ENCODE measurements around the gene FGF14. TPM values are rescaled to one million over a fixed set of nuclear protein-coding genes. Genes with fewer than 3 reads are reported as not detected.

Gene FGF14
- total RNA-seq, 1 experiment from 2014 or later, result 0.22 TPM

- H3K23me2 ChIP-seq (ENCODE audit: insufficient read length, low read depth, low read length, poor library complexity, severe bottlenecking), result no peaks in the 10 kb centered on the region
- no peaks in the 10 kb centered on the region for H3K36me3 Mint-ChIP-seq (ENCODE audit: insufficient read depth in 1 of 3, low read depth in 3 of 3)
- no peak overlapping the region for H2AK5ac ChIP-seq (ENCODE audit: insufficient read length, low read length)
- no peak overlapping the region for H4K5ac ChIP-seq (ENCODE audit: insufficient read length, low read depth, low read length)
- H3K9me3 ChIP-seq (ENCODE audit: control insufficient read depth, low read depth, low read length), result no peaks in the 10 kb centered on the region
- H3K4me1 ChIP-seq (ENCODE audit: insufficient read depth, low read length), result no peaks in the 10 kb centered on the region
- H3K79me2 ChIP-seq (ENCODE audit: insufficient read depth, low read length), result no peaks in the 10 kb centered on the region
- no peak overlapping the region for H3K56ac ChIP-seq (ENCODE audit: insufficient read length, low read depth, low read length)
- H3K18ac ChIP-seq (ENCODE audit: insufficient read length, low read depth, low read length), result no peak overlapping the region
- no peak overlapping the region for H2BK5ac ChIP-seq (ENCODE audit: insufficient read length, low read length)
- H4K20me1 ChIP-seq (ENCODE audit: control insufficient read depth, insufficient read depth, insufficient read length), result no peaks in the 10 kb centered on the region
- H4K91ac ChIP-seq (ENCODE audit: insufficient read length, low read depth, low read length), result no peak overlapping the region
- no peak overlapping the region for H3K14ac ChIP-seq (ENCODE audit: insufficient read depth, low read length)
- peaks cover 3% of the 10 kb centered on the region in 2 experiments; a peak in 2 of 4 replicates for H3K4me1 Mint-ChIP-seq
- no peak overlapping the region for H3K4ac ChIP-seq (ENCODE audit: low read depth, low read length)
- H2AFZ ChIP-seq (ENCODE audit: low read length), result no peak overlapping the region
- no peak overlapping the region for H3T11ph ChIP-seq (ENCODE audit: low read length)
- WGBS (ENCODE audit: extremely low coverage, insufficient read length, low lambda C conversion rate), result no CpG with 5 or more reads among the region's 7 CpGs
- H2BK12ac ChIP-seq (ENCODE audit: insufficient read length, low read depth, low read length), result no peak overlapping the region
- H3K4me3 Mint-ChIP-seq, result no peak overlapping the region
- no peak overlapping the region for H2BK20ac ChIP-seq (ENCODE audit: low read depth, low read length, poor library complexity, severe bottlenecking)
- no peaks in the 10 kb centered on the region for H3K27me3 ChIP-seq (ENCODE audit: insufficient read depth, low read length)
- no peak for TF ChIP-seq CTCF (conservative IDR thresholded peaks at IDR 0.05)
- H3K27ac ChIP-seq (ENCODE audit: insufficient read length, low read depth, low read length), result no peak overlapping the region
- no peak overlapping the region for H2BK15ac ChIP-seq (ENCODE audit: low read depth, low read length)
- no peak overlapping the region for H4K8ac ChIP-seq (replicated peaks; ENCODE audit: insufficient read length, low read depth, low read length)
- H3K27ac Mint-ChIP-seq, result no peak overlapping the region
- no peaks in the 10 kb centered on the region; the same call in 1 of the 2 replicates for H3K27me3 Mint-ChIP-seq (ENCODE audit: low read depth)
- H3K79me1 ChIP-seq (ENCODE audit: insufficient read depth, low read depth, low read length, poor library complexity, severe bottlenecking), result no peaks in the 10 kb centered on the region
- H3K23ac ChIP-seq (ENCODE audit: insufficient read length, low read depth, low read length), result no peak overlapping the region
- no peak overlapping the region for H3K4me2 ChIP-seq (ENCODE audit: insufficient read depth, insufficient read length, low read length)
- no peaks in the 10 kb centered on the region for H3K9me3 Mint-ChIP-seq
- DNase-seq, result no peak
- no peak overlapping the region for H3K9ac ChIP-seq (ENCODE audit: extremely low read depth, insufficient read length, low read length)
- no peak overlapping the region for H2BK120ac ChIP-seq (ENCODE audit: low read depth, low read length, poor library complexity, severe bottlenecking)
Observed at GRCh38 chr13:102033386-102033785, 368.5 kb downstream of the FGF14 start.

Data from H9 (cell line).